ENCODE data around the gene TBC1D22A.

DNA sequence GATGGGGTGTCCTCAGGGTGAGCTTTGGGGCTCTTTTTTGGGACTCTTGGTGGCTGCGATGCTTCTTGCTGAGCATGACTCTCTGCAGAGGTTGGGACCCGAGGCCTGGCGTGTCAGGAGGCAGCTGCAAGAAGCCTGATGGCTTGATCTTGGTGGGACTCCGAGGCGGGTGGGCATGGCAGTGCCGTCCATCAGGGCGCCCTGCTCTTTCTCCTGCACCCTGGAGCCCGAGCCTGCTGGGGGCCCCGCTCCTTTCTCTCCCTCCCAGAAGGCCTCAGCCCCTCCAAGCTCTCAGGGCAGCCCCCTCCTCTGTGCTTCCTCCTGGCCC is 432.7 kb downstream of the TBC1D22A start:
- no peak for TF ChIP-seq POLR2A (IDR thresholded peaks at IDR 0.05)
- no peak for TF ChIP-seq CTCF (IDR thresholded peaks at IDR 0.05)

Measured in ovary (tissue), 3 donors.